ENCODE measurements around the gene KANK3. TPM values are rescaled to one million over a fixed set of nuclear protein-coding genes. Genes with fewer than 3 reads are reported as not detected.

Gene KANK3
- 10.4 TPM for total RNA-seq

DNA sequence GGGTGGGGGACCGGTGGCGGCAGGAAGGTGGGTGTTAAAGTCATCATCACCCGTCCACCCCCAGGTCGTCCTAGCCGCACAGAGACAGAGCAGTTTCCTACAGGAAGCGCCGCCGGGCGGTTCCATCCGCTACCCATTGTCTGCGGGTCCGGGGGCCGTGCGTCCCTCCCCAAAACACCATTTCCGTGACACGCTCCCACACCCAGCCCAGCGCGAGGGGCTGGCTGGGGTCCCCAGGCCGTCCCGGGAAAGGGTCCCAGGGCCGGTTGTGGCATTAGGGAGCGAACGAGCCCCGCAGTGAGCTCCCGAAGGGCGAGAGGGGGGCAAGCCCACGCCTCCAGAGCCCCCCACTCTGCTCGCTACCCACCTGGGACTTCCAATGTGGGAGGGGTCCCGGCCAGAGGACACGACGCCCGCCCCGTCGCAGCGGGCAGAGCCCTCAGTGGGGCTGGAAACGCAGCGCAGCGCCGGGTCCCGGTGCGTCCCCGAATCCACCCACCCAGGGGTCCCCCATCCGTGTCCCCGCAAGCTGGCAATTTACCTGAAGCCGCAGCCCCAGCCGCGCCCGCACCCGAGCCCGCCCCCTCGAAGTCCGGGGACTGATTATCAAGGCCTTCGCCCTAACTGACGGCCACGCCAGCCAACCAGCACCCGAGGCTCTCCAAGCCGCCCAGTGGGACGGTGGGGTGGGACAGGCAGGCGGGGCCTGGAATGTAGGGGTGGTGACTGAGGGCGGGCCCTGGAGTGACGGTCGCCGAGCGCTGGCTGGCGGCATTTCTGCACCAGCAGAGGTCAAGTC lies at the start of gene KANK3:
KANK3 (minus strand) TSS at position 579 of the 799 bp plus-strand sequence. CDS start 5,434 bp downstream, outside the sequence.
- peak within 1 kb of the TSS; percentile 51 to 68 (median 61) for H3K4me3 ChIP-seq (ENCODE audit: low read length in 3 of 3)
- H3K27me3 ChIP-seq (ENCODE audit: control insufficient read depth in 3 of 3, insufficient read depth in 3 of 3, low read length in 3 of 3) = peaks cover 15 to 31% (median 16%) of the 10 kb centered on the region in 3 donors
- peak within 1 kb of the TSS; percentile 57 to 84 (median 81) for H3K9ac ChIP-seq (ENCODE audit: low read depth in 1 of 3, low read length in 3 of 3)
- no peaks in the 10 kb centered on the region for H3K9me3 ChIP-seq (ENCODE audit: control insufficient read depth in 3 of 3, low read length in 3 of 3)
- H3K4me1 ChIP-seq (ENCODE audit: control insufficient read depth in 3 of 3, insufficient read depth in 3 of 3, low read length in 3 of 3) = peaks cover 3 to 10% (median 3%) of the 10 kb centered on the region in 3 donors
- peak within 1 kb of the TSS; percentile 86 for H3K27ac ChIP-seq (ENCODE audit: low read depth, low read length)
- no peaks in the 10 kb centered on the region for H3K36me3 ChIP-seq (ENCODE audit: control insufficient read depth in 3 of 3, insufficient read depth in 3 of 3, low read length in 3 of 3)

DNA sequence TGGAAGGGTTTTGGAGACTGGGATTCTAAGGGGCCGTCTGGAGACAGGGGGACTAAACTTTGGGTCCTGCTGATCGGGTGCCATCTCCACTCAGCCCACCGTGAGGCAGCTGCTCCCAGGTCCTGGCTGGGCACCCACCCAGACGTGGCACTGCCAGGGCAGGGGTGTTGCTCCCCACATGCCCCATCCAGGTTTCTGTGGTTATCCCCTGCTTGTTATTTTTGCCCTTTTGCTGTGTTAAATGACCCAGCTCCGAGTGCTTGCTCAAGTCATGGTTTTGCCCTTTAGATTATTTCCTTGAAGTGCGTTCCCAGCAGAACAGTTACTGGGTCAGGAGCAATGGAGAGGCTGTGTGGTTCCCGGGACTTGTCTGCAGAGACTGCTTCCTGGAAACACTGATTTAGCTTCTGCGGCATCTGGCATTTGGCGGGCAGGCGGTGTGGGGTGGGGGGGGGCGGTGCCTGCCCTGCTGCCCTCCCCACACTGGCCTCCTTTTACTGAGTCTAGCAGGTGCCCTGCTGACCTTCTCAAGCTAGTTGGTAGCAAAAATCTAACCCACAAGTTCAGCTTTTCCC lies 49.0 kb upstream of the KANK3 start:
- Histone ChIP-seq H3K27ac (ENCODE audit: low read depth, low read length) (peak overlapping the region; percentile 100), H3K27me3 (ENCODE audit: control insufficient read depth in 3 of 3, insufficient read depth in 3 of 3, low read length in 3 of 3) (no peaks in the 10 kb centered on the region), H3K4me3 (ENCODE audit: low read length in 3 of 3) (peak overlapping the region; percentile 62 to 70 (median 67)), H3K9ac (ENCODE audit: low read depth in 1 of 3, low read length in 3 of 3) (peak overlapping the region; percentile 74 to 82 (median 76)), H3K36me3 (ENCODE audit: control insufficient read depth in 3 of 3, insufficient read depth in 3 of 3, low read length in 3 of 3) (peaks cover 0 to 2% (median 0%) of the 10 kb centered on the region in 3 donors), H3K4me1 (ENCODE audit: control insufficient read depth in 3 of 3, insufficient read depth in 3 of 3, low read length in 3 of 3) (peaks cover 51 to 65% (median 59%) of the 10 kb centered on the region in 3 donors), H3K9me3 (ENCODE audit: control insufficient read depth in 3 of 3, low read length in 3 of 3) (no peaks in the 10 kb centered on the region)

DNA sequence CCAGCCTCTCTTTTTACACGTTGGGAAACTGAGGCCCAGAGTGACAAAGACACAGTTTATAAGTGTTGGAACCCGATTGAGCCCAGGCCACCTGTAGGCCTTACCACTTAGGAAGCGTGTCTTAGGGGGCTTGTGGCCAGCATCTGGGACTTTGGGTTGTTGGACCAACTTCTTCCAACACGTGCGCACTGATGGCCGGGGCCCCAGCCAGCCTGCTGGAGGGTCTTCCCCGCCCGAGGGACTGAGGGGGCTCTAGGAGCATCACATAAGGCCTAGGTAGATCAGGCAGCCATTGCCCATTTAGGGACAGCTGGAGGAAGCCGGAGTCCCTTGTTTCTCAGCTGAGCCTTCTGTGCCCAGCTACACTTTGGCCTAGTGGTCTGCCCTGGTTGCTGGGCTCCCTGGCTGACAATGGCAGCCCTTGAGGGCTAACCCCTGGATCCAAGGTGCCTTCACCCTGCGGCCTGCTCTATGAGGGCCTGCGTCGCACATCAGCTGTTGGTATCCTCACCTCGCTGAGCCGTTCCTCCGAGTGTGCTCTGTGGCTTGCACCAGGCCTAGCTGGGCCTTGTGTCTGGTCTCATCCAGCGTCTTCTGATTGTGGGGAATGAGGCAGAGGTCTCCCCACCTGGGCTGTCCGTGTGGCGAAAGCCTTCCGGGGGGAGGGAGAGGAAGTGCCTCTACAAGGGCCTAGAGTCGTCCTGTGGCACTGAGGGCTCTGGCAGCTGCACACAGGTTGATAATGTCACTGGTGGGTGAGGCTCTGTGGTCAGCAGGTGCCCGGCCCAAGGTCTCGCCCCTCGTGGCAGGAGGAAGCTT lies 48.3 kb upstream of the KANK3 start:
- Histone ChIP-seq H3K36me3 (ENCODE audit: control insufficient read depth in 3 of 3, insufficient read depth in 3 of 3, low read length in 3 of 3) (peaks cover 0 to 2% (median 0%) of the 10 kb centered on the region in 3 donors), H3K4me1 (ENCODE audit: control insufficient read depth in 3 of 3, insufficient read depth in 3 of 3, low read length in 3 of 3) (peaks cover 46 to 60% (median 55%) of the 10 kb centered on the region in 3 donors), H3K27me3 (ENCODE audit: control insufficient read depth in 3 of 3, insufficient read depth in 3 of 3, low read length in 3 of 3) (no peaks in the 10 kb centered on the region), H3K9me3 (ENCODE audit: control insufficient read depth in 3 of 3, low read length in 3 of 3) (no peaks in the 10 kb centered on the region), H3K4me3 (ENCODE audit: low read length in 3 of 3) (peak overlapping the region; percentile 62 to 70 (median 67)), H3K9ac (ENCODE audit: low read depth in 1 of 3, low read length in 3 of 3) (peak overlapping the region; percentile 74 to 82 (median 76)), H3K27ac (ENCODE audit: low read depth, low read length) (peak overlapping the region; percentile 100)

DNA sequence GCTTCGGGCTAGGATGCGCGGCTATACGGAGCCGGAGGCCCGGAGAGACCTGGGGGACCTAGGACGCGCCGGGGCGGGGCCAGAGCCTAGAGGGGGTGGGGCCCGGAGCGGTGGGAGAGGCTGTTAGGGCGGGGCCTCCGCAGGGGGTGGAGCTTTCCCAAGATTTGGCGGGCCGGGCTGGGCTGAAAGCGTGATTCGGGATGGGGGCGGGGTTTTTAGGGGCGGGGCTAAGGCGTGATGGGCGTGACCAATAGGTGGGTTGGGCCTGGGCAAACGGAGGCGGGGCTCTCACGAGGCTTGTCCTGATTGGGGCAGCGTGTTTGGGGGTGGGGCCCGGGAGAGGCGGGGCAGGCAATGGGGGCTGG lies 47.5 kb upstream of the KANK3 start:
- no peaks in the 10 kb centered on the region for H3K9me3 ChIP-seq (ENCODE audit: control insufficient read depth in 3 of 3, low read length in 3 of 3)
- peak overlapping the region; percentile 62 to 91 (median 88) for H3K4me3 ChIP-seq (ENCODE audit: low read length in 3 of 3)
- H3K36me3 ChIP-seq (ENCODE audit: control insufficient read depth in 3 of 3, insufficient read depth in 3 of 3, low read length in 3 of 3) = peaks cover 0 to 1% (median 0%) of the 10 kb centered on the region in 3 donors
- peak overlapping the region; percentile 100 for H3K27ac ChIP-seq (ENCODE audit: low read depth, low read length)
- H3K27me3 ChIP-seq (ENCODE audit: control insufficient read depth in 3 of 3, insufficient read depth in 3 of 3, low read length in 3 of 3) = no peaks in the 10 kb centered on the region
- peaks cover 41 to 52% (median 49%) of the 10 kb centered on the region in 3 donors for H3K4me1 ChIP-seq (ENCODE audit: control insufficient read depth in 3 of 3, insufficient read depth in 3 of 3, low read length in 3 of 3)
- peak overlapping the region; percentile 98 to 100 (median 99) for H3K9ac ChIP-seq (ENCODE audit: low read depth in 1 of 3, low read length in 3 of 3)

DNA sequence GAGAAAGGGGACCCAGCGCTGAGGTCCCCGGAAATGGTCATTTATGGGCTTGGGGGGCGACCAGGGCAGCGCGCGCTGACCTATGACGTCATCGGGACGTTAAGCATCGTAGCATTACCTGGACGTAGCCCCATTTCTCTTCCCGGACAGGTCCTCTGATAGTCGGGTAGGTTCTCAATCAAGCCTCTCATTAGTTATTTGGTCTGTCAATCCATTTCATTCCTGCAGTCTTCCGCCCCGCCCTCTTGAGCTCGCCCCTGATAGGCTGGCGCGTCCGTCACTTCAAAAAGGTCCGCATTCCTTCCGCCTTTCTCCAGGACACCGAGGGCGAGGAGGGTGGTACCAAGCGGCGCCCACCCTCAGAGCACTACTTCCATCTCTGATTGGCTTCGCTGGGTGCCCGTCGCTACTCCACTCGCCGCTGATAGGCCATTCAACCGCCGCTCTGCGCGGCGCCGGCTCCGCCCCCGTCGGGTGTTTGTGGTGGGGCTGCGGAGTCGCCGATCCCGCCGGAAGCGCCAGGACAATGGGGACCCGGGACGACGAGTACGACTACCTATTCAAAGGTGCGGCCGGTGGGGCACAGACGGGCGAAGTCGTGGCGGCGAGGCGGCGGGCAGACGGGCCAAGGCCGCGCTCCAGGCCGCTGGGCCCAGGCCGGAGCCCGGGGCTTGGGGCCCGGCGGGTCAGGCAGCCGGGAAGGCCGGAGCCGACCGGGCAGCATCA lies 47.0 kb upstream of the KANK3 start, which contains the start of gene RAB11B:
RAB11B (plus strand) TSS at position 470 of the 726 bp plus-strand sequence; CDS start at position 527, 57 bp downstream.
- Histone ChIP-seq H3K27ac (ENCODE audit: low read depth, low read length) (peak within 1 kb of the TSS; percentile 100), H3K36me3 (ENCODE audit: control insufficient read depth in 3 of 3, insufficient read depth in 3 of 3, low read length in 3 of 3) (no peaks in the 10 kb centered on the region), H3K4me3 (ENCODE audit: low read length in 3 of 3) (peak within 1 kb of the TSS; percentile 75 to 91 (median 88)), H3K27me3 (ENCODE audit: control insufficient read depth in 3 of 3, insufficient read depth in 3 of 3, low read length in 3 of 3) (no peaks in the 10 kb centered on the region), H3K9me3 (ENCODE audit: control insufficient read depth in 3 of 3, low read length in 3 of 3) (no peaks in the 10 kb centered on the region), H3K4me1 (ENCODE audit: control insufficient read depth in 3 of 3, insufficient read depth in 3 of 3, low read length in 3 of 3) (peaks cover 38 to 50% (median 43%) of the 10 kb centered on the region in 3 donors), H3K9ac (ENCODE audit: low read depth in 1 of 3, low read length in 3 of 3) (peak within 1 kb of the TSS; percentile 98 to 100 (median 99))

DNA sequence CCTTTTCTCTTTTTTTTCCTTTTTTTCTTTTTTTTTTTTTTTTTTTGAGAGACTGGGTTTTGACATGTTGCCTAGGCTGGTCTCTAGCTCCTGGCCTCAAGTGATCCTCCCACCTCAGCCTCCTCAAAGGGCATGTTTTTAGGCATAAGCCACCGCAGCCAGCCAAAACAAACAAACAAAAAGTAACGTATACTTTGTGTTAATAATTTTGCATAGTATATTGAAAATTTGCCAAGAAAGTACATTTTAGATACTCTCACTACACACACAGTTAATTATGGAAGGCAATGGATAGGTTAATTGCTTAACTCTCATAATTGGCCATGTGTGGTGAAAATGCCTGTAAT lies 45.5 kb upstream of the KANK3 start:
- H3K9ac ChIP-seq (ENCODE audit: low read depth in 1 of 3, low read length in 3 of 3) = no peak overlapping the region
- no peak overlapping the region for H3K27ac ChIP-seq (ENCODE audit: low read depth, low read length)
- H3K4me1 ChIP-seq (ENCODE audit: control insufficient read depth in 3 of 3, insufficient read depth in 3 of 3, low read length in 3 of 3) = peaks cover 24 to 35% (median 29%) of the 10 kb centered on the region in 3 donors
- H3K27me3 ChIP-seq (ENCODE audit: control insufficient read depth in 3 of 3, insufficient read depth in 3 of 3, low read length in 3 of 3) = no peaks in the 10 kb centered on the region
- no peaks in the 10 kb centered on the region for H3K36me3 ChIP-seq (ENCODE audit: control insufficient read depth in 3 of 3, insufficient read depth in 3 of 3, low read length in 3 of 3)
- no peak overlapping the region for H3K4me3 ChIP-seq (ENCODE audit: low read length in 3 of 3)
- no peaks in the 10 kb centered on the region for H3K9me3 ChIP-seq (ENCODE audit: control insufficient read depth in 3 of 3, low read length in 3 of 3)

DNA sequence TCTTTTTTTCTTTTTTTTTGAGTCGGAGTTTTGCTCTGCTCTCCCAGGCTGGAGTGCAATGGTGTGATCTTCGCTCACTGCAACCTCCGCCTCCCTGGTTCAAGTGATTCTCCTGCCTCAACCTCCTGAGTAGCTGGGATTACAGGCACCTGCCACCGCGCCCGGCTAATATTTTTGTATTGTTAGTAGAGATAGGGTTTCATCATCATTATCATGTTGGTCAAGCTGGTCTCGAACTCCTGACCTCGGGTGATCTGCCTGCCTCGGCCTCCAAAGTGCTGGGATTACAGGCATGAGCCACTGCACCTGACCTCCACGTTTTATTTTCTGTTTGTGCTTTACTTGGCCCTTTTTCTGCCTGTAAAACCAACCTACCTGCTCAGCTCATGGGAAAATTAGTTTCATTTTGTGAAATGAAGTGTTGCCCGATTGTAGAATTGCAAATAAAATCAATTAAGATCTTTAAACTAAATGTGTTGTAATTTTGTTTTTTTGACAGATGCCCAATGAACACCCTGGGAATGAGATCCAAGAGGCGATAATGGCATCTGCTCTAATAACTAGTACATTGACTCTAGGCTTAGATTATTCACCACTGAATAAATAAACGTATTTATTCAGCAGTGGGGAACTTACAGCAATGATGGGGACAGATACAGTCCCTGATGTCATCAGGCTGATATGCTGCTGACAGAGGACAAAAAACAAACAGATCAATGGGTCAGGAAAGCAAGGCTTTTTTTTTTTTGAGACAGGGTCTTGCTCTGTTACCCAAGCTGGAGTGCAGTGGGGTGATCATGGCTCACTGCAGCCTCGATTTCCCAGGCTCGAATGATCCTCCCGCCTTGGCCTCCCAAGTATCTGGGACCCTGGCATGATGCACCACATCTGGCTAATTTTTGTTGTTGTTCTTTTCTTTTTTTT lies 44.9 kb upstream of the KANK3 start:
- no peaks in the 10 kb centered on the region for H3K9me3 ChIP-seq (ENCODE audit: control insufficient read depth in 3 of 3, low read length in 3 of 3)
- H3K27me3 ChIP-seq (ENCODE audit: control insufficient read depth in 3 of 3, insufficient read depth in 3 of 3, low read length in 3 of 3) = no peaks in the 10 kb centered on the region
- no peaks in the 10 kb centered on the region for H3K36me3 ChIP-seq (ENCODE audit: control insufficient read depth in 3 of 3, insufficient read depth in 3 of 3, low read length in 3 of 3)
- peaks cover 18 to 29% (median 23%) of the 10 kb centered on the region in 3 donors for H3K4me1 ChIP-seq (ENCODE audit: control insufficient read depth in 3 of 3, insufficient read depth in 3 of 3, low read length in 3 of 3)
- H3K9ac ChIP-seq (ENCODE audit: low read depth in 1 of 3, low read length in 3 of 3) = no peak overlapping the region
- H3K4me3 ChIP-seq (ENCODE audit: low read length in 3 of 3) = no peak overlapping the region
- H3K27ac ChIP-seq (ENCODE audit: low read depth, low read length) = no peak overlapping the region

DNA sequence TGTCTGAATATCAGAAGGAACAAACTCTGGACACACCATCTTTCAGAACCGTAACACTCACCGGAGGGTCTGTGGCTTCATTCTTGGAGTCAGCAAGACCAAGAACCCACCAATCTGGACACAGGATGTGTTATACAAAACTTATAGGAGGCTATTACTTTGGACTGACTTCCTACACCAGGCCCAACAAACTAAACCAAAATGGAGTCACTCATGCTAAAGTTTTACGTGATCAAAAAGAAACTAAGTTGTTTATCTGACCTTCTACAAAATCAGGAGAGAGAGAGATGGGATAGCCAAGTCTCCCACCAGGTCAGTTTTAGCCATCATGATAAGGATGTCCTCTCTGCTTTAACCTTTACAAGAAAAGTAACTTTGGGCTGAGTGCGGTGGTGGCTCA lies 43.9 kb upstream of the KANK3 start:
- Histone ChIP-seq H3K36me3 (ENCODE audit: control insufficient read depth in 3 of 3, insufficient read depth in 3 of 3, low read length in 3 of 3) (no peaks in the 10 kb centered on the region), H3K9me3 (ENCODE audit: control insufficient read depth in 3 of 3, low read length in 3 of 3) (no peaks in the 10 kb centered on the region), H3K27me3 (ENCODE audit: control insufficient read depth in 3 of 3, insufficient read depth in 3 of 3, low read length in 3 of 3) (no peaks in the 10 kb centered on the region), H3K4me3 (ENCODE audit: low read length in 3 of 3) (no peak overlapping the region), H3K9ac (ENCODE audit: low read depth in 1 of 3, low read length in 3 of 3) (no peak overlapping the region), H3K4me1 (ENCODE audit: control insufficient read depth in 3 of 3, insufficient read depth in 3 of 3, low read length in 3 of 3) (peaks cover 12 to 24% (median 15%) of the 10 kb centered on the region in 3 donors), H3K27ac (ENCODE audit: low read depth, low read length) (no peak overlapping the region)
